ENCODE results near the gene FRMPD4.

FRMPD4 gene

GRCh38 chrX:12138361-12139313 is at the start of gene FRMPD4:
Gene FRMPD4 (plus strand): TSS chrX:12138473. CDS start chrX:12138972, 499 bp downstream.
- in situ Hi-C loops (cut with HindIII; ENCODE audit: low pct_unique_long_range_greater_than_20kb, low sequenced_read_pairs), result no loop called here
- DNase-seq (ENCODE audit: low read depth in 1 of 2, low spot score in 1 of 2), result no peak
- no peak for TF ChIP-seq JUND (IDR thresholded peaks at IDR 0.05; ENCODE audit: low read depth)

DNA sequence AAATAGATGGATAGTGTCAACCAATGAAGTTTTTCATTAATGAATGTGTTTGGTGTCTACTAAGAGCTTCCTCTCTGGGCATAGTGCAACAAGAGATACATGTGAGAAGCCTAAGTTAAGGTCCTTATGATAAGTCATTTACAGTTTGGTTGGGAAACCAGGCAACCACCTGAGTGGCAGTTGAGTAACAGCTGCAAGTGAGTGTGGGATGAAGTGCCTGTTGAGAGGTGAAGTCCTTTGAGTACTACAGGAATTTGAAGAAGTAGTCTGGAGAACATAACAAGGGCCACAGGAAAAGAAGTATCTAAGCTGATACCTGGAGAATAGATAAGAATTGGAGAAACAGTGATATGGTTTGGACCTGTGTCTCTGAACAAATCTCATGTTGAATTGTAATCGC is 48.5 kb upstream of the FRMPD4 start:
- in situ Hi-C loops (cut with HindIII; ENCODE audit: low pct_unique_long_range_greater_than_20kb, low sequenced_read_pairs), result no loop called here
- no peak for TF ChIP-seq JUND (IDR thresholded peaks at IDR 0.05; ENCODE audit: low read depth)
- DNase-seq (ENCODE audit: low read depth in 1 of 2, low spot score in 1 of 2), result no peak

- TF ChIP-seq JUND (IDR thresholded peaks at IDR 0.05; ENCODE audit: low read depth), result no peak
- in situ Hi-C loops (cut with HindIII; ENCODE audit: low pct_unique_long_range_greater_than_20kb, low sequenced_read_pairs), result no loop called here
- DNase-seq (ENCODE audit: low read depth in 1 of 2, low spot score in 1 of 2), result no peak
Measured at GRCh38 chrX:12113321-12113720, 25.0 kb upstream of the FRMPD4 start.

DNA sequence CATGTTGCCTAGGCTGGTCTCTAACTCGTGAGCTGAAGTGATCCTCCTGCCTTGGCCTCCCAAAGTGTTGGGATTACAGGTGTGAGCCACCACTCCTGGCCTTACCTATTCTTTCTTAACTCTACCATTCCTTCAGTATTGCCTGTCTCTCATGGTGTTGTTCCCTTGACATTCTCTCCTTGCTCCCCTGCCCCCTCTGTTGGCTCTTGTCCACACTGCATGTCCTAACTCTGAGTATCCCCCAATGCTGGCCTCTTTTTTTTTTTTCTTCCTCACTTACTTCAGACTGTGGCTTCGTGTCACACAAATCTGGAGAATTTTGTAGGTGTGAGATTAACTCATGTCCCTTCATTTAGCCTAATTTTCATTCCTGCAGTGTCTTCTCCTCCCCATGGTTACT is 22.9 kb upstream of the FRMPD4 start:
- TF ChIP-seq JUND (IDR thresholded peaks at IDR 0.05; ENCODE audit: low read depth), result no peak
- in situ Hi-C loops (cut with HindIII; ENCODE audit: low pct_unique_long_range_greater_than_20kb, low sequenced_read_pairs), result no loop called here
- DNase-seq (ENCODE audit: low read depth in 1 of 2, low spot score in 1 of 2), result no peak

- TF ChIP-seq JUND (IDR thresholded peaks at IDR 0.05; ENCODE audit: low read depth), result no peak
- in situ Hi-C loops (cut with HindIII; ENCODE audit: low pct_unique_long_range_greater_than_20kb, low sequenced_read_pairs), result no loop called here
- no peak for DNase-seq (ENCODE audit: low read depth in 1 of 2, low spot score in 1 of 2)
Measured at GRCh38 chrX:12118134-12118533, 20.1 kb upstream of the FRMPD4 start.

- in situ Hi-C loops (cut with HindIII; ENCODE audit: low pct_unique_long_range_greater_than_20kb, low sequenced_read_pairs), result no loop called here
- no peak for DNase-seq (ENCODE audit: low read depth in 1 of 2, low spot score in 1 of 2)
- no peak for TF ChIP-seq JUND (IDR thresholded peaks at IDR 0.05; ENCODE audit: low read depth)
Measured at GRCh38 chrX:12128017-12128416, 10.3 kb upstream of the FRMPD4 start.

GRCh38 chrX:12137951-12138360 is 317 bp upstream of the FRMPD4 start:
- TF ChIP-seq JUND (IDR thresholded peaks at IDR 0.05; ENCODE audit: low read depth), result no peak
- in situ Hi-C loops (cut with HindIII; ENCODE audit: low pct_unique_long_range_greater_than_20kb, low sequenced_read_pairs), result no loop called here
- DNase-seq (ENCODE audit: low read depth in 1 of 2, low spot score in 1 of 2), result peak in 1 of 2 experiments; percentile 5

- TF ChIP-seq JUND (IDR thresholded peaks at IDR 0.05; ENCODE audit: low read depth), result no peak
- in situ Hi-C loops (cut with HindIII; ENCODE audit: low pct_unique_long_range_greater_than_20kb, low sequenced_read_pairs), result no loop called here
- no peak for DNase-seq (ENCODE audit: low read depth in 1 of 2, low spot score in 1 of 2)
Measured at GRCh38 chrX:12139934-12140611, 1.8 kb downstream of the FRMPD4 start.

- DNase-seq (ENCODE audit: low read depth in 1 of 2, low spot score in 1 of 2), result no peak
Measured at GRCh38 chrX:12141511-12141910, 3.2 kb downstream of the FRMPD4 start.

GRCh38 chrX:12142661-12143060 is 4.4 kb downstream of the FRMPD4 start:
- DNase-seq (ENCODE audit: low read depth in 1 of 2, low spot score in 1 of 2), result no peak
- TF ChIP-seq JUND (IDR thresholded peaks at IDR 0.05; ENCODE audit: low read depth), result no peak
- in situ Hi-C loops (cut with HindIII; ENCODE audit: low pct_unique_long_range_greater_than_20kb, low sequenced_read_pairs), result no loop called here

More at GRCh38 chrX:12141511-12141910, 3.2 kb downstream of the FRMPD4 start:
- in situ Hi-C loops (cut with HindIII; ENCODE audit: low pct_unique_long_range_greater_than_20kb, low sequenced_read_pairs), result no loop called here
- TF ChIP-seq JUND (IDR thresholded peaks at IDR 0.05; ENCODE audit: low read depth), result no peak

DNA sequence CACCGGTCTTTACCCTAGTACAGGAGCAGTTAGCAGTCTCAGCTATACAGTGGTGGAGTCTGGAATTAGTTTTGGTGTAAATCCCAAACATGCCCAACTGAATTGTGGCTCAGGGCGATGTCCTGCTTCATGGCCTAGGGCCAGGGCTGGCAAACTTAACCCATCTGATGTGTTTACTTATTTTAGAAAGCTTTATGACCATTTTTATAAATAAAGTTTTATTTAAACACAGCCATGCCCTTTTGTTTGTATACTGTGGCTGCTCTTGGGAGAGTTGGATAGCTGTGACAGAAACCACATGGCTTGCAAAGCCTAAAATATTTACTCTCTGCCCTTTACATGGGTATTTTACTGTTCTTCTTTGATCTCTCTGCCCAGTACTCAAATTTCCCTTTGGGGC is 7.1 kb downstream of the FRMPD4 start:
- no peak for TF ChIP-seq JUND (IDR thresholded peaks at IDR 0.05; ENCODE audit: low read depth)
- DNase-seq (ENCODE audit: low read depth in 1 of 2, low spot score in 1 of 2), result no peak
- in situ Hi-C loops (cut with HindIII; ENCODE audit: low pct_unique_long_range_greater_than_20kb, low sequenced_read_pairs), result no loop called here

DNA sequence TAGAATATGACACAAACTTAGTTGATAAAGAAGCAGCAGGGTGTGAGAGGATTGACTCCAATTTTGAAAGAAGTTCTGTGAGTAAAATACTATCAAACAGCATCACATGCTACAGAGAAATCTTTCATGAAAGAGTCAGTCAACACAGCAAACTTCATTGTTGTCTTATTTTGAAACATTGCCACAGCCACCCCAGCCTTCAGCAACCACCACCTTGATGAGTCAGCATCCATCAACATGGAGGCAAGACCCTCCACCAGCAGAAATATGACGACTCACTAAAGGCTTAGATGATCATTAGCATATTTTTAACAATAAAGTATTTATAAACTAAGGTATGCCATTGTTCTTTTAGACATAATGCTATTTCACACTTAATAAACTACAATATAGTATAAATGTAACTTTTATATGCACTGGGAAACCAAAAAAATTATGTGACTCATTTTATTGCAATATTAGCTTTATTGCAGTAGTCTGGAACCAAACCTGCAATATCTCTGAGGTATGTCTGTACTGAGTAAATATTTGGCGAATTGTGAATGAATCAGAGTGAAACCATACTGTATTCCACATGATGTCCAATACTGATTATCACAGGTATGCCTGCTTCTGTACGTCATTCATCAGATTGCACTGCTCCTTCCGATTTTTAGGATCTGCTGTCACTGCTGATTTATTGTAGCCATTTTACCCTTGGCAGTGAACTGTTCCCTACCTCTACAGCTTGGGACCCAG is 11.6 kb downstream of the FRMPD4 start:
- no peak for DNase-seq (ENCODE audit: low read depth in 1 of 2, low spot score in 1 of 2)
- TF ChIP-seq JUND (IDR thresholded peaks at IDR 0.05; ENCODE audit: low read depth), result no peak
- in situ Hi-C loops (cut with HindIII; ENCODE audit: low pct_unique_long_range_greater_than_20kb, low sequenced_read_pairs), result no loop called here
